ENCODE measurements around the gene MOGAT3. TPM values are rescaled to one million over a fixed set of nuclear protein-coding genes. Genes with fewer than 3 reads are reported as not detected.
"Not testable (repeated sequence)": the region's sequence is repeated elsewhere in the genome, so short reads cannot be mapped to it uniquely, and the experiment has no call there.

The MOGAT3 gene
- total RNA-seq, 1 donor from 2014 or later, result not detected

DNA sequence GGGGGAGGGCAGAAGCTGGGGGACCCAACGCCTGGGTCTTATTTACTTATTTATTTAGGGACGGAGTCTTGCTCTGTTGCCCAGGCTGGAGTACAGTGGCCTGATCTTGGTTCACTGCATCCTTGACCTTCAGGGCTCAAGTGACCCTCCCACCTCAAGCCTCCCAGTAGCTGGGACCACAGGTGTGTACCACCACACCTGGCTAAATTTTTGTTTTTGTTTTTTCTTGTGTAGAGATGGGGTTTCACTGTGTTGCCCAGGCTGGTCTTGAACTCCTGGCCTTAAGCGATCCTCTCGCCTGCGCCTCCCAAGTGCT lies 1.7 kb upstream of the MOGAT3 start:
- H3K27me3 ChIP-seq (ENCODE audit: control insufficient read depth, insufficient read depth, low read length), result peaks cover 15% of the 10 kb centered on the region
- no peak for FAIRE-seq
- no peak for DNase-seq (ENCODE audit: low read depth)
- H3K4me3 ChIP-seq (ENCODE audit: low read depth, low read length), result no peak overlapping the region
- TF ChIP-seq, protein P1, sequence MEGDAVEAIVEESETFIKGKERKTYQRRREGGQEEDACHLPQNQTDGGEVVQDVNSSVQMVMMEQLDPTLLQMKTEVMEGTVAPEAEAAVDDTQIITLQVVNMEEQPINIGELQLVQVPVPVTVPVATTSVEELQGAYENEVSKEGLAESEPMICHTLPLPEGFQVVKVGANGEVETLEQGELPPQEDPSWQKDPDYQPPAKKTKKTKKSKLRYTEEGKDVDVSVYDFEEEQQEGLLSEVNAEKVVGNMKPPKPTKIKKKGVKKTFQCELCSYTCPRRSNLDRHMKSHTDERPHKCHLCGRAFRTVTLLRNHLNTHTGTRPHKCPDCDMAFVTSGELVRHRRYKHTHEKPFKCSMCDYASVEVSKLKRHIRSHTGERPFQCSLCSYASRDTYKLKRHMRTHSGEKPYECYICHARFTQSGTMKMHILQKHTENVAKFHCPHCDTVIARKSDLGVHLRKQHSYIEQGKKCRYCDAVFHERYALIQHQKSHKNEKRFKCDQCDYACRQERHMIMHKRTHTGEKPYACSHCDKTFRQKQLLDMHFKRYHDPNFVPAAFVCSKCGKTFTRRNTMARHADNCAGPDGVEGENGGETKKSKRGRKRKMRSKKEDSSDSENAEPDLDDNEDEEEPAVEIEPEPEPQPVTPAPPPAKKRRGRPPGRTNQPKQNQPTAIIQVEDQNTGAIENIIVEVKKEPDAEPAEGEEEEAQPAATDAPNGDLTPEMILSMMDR (IDR thresholded peaks at IDR 0.05; ENCODE audit: insufficient read depth, low read length, severe bottlenecking), result no peak
- no peaks in the 10 kb centered on the region for H3K36me3 ChIP-seq (ENCODE audit: control insufficient read depth, insufficient read depth, low read length)

DNA sequence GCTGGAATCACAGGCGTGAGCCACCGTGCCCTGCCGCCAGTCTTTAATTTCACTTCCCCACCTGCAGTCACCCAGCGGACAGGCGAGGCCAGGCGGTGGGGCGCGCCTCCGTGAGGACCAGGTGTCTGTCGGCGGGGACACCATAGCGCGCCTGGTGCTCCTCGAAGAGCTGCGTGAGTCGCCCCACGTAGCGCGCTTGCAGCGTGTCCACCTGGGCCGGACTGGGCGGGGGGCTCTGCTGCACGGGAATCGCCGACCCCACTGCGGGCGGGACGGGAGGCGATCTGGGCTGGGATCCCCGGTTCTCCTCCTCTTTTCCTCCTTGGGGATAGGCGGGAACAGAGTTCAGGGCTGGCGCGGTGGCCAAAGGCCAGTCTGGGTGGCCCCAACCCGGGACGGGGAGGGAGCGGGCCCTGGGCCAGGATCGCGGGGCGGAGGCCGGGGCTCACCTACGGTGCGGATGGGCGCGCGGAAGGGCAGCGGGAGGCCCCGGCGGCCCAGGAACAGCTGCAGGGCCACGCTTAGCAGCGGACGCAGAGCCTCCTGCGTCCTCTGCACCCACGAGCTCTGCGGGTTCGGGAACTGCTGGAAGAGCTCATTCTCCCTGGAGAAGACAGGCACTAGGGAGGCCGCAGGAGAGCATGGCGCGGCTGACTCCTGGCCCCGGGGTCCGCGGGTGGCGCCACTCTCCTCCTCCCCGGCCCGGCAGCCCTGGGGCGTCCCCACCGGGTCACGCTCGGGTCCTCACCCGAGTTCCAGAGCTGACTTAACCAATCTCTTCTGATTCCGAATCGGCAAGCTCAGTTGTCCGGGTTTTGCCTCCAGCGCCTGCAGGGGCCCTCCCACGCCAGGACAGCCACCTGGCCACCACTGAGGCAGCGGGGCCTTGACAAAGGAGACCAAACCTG lies 1.1 kb upstream of the MOGAT3 start:
- H3K4me3 ChIP-seq (ENCODE audit: low read depth, low read length), result no peak overlapping the region
- DNase-seq (ENCODE audit: low read depth), result no peak
- H3K36me3 ChIP-seq (ENCODE audit: control insufficient read depth, insufficient read depth, low read length), result no peaks in the 10 kb centered on the region
- H3K27me3 ChIP-seq (ENCODE audit: control insufficient read depth, insufficient read depth, low read length), result peaks cover 15% of the 10 kb centered on the region
- FAIRE-seq, result no peak
- TF ChIP-seq, protein P1 (IDR thresholded peaks at IDR 0.05; ENCODE audit: insufficient read depth, low read length, severe bottlenecking), result no peak

- TF ChIP-seq, protein P1 (IDR thresholded peaks at IDR 0.05; ENCODE audit: insufficient read depth, low read length, severe bottlenecking), result no peak
- FAIRE-seq (no peak), DNase-seq (ENCODE audit: low read depth) (no peak)
- H3K4me3 ChIP-seq (ENCODE audit: low read depth, low read length), result no peak overlapping the region
- H3K36me3 ChIP-seq (ENCODE audit: control insufficient read depth, insufficient read depth, low read length), result no peaks in the 10 kb centered on the region
- peaks cover 15% of the 10 kb centered on the region for H3K27me3 ChIP-seq (ENCODE audit: control insufficient read depth, insufficient read depth, low read length)
These were observed 353 bp downstream of the MOGAT3 start for GRCh38 chr7:101200504-101200861.

- not testable (repeated sequence) for FAIRE-seq; DNase-seq (ENCODE audit: low read depth); H3K36me3 ChIP-seq (ENCODE audit: control insufficient read depth, insufficient read depth, low read length); H3K4me3 ChIP-seq (ENCODE audit: low read depth, low read length)
- peaks cover 15% of the 10 kb centered on the region for H3K27me3 ChIP-seq (ENCODE audit: control insufficient read depth, insufficient read depth, low read length)
These were observed 1.3 kb downstream of the MOGAT3 start for GRCh38 chr7:101199522-101199921.

- H3K27me3 ChIP-seq (ENCODE audit: control insufficient read depth, insufficient read depth, low read length), result peaks cover 13% of the 10 kb centered on the region
These were observed 2.4 kb downstream of the MOGAT3 start for GRCh38 chr7:101198476-101198875.

DNA sequence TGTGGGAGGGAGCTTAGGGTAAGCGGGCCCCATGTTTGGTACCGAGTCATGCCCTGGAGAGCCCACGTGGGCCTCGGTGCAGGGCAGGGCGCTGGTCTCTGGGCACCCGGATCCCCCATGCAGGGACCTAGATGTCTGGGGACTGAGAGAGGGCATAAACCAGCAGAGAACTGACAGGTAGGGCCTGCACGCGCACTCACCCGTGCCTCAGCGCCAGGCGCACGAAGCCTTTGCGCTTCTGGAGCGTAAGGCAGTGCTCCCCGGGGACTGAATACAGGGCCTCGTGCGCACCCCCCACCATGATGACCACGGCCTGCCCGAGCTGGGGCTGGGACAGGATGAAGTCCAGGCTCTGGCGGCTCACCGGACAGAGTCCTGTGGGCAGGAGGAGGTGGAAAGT lies 2.8 kb downstream of the MOGAT3 start:
- FAIRE-seq (no peak), DNase-seq (ENCODE audit: low read depth) (no peak)
- Histone ChIP-seq H3K36me3 (ENCODE audit: control insufficient read depth, insufficient read depth, low read length) (no peaks in the 10 kb centered on the region), H3K4me3 (ENCODE audit: low read depth, low read length) (no peak overlapping the region), H3K27me3 (ENCODE audit: control insufficient read depth, insufficient read depth, low read length) (peaks cover 11% of the 10 kb centered on the region)
- TF ChIP-seq, protein P1 (IDR thresholded peaks at IDR 0.05; ENCODE audit: insufficient read depth, low read length, severe bottlenecking), result no peak

More at GRCh38 chr7:101198476-101198875, 2.4 kb downstream of the MOGAT3 start:
- no peak for DNase-seq (ENCODE audit: low read depth)
- no peak overlapping the region for H3K4me3 ChIP-seq (ENCODE audit: low read depth, low read length)
- TF ChIP-seq, protein P1 (IDR thresholded peaks at IDR 0.05; ENCODE audit: insufficient read depth, low read length, severe bottlenecking), result no peak
- FAIRE-seq, result no peak
- H3K36me3 ChIP-seq (ENCODE audit: control insufficient read depth, insufficient read depth, low read length), result no peaks in the 10 kb centered on the region

Measured in bronchial epithelial cell (primary cell).